ENCODE results near the gene TXNDC17.
"Not testable (repeated sequence)": the region's sequence is repeated elsewhere in the genome, so short reads cannot be mapped to it uniquely, and the experiment has no call there.

Gene TXNDC17

DNA sequence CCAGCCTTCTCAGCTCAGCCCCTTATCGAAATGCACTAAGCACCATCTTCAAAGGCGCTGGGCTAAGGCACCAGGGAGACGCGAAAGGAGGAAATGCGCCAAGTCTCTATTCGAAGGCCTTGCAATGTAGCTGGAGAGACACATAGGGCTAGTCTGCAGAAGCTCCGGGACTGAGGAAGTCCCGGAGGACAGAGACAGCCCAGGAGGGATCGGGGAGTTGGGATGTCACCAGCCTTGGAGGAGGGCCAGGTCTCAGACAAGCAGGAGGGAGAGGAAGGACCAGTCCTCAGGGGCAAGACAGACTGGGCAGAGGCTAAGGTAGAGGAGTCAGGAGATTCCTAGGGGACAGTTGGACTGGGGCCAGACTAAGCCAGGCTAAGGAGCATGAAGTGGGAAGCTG lies 19.2 kb downstream of the TXNDC17 start:
- no peak for DNase-seq

- peak in 4 of 58 donors; percentile 3 to 33 (median 20) for DNase-seq
Observed at GRCh38 chr17:6660805-6661463, 20.1 kb downstream of the TXNDC17 start.

- DNase-seq = no peak
Observed at GRCh38 chr17:6661464-6661848, 20.6 kb downstream of the TXNDC17 start.

DNA sequence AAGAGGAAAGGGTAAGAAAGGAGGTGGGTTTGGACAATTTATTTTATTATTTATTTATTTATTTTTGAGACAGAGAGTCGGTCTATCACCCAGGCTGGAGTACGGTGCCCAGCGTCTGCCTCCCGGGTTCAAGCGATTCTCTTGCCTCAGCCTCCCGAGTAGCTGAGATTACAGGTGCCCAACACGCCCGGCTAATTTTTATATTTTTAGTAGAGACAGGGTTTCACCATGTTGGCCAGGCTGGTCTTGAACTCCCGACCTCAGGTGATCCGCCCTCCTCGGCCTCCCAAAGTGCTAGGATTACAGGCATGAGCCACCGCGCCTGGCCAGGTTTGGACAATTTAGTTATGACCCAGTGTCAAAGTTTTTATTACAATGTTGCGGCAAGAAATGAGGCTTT lies 22.3 kb downstream of the TXNDC17 start:
- not testable (repeated sequence) for DNase-seq

DNA sequence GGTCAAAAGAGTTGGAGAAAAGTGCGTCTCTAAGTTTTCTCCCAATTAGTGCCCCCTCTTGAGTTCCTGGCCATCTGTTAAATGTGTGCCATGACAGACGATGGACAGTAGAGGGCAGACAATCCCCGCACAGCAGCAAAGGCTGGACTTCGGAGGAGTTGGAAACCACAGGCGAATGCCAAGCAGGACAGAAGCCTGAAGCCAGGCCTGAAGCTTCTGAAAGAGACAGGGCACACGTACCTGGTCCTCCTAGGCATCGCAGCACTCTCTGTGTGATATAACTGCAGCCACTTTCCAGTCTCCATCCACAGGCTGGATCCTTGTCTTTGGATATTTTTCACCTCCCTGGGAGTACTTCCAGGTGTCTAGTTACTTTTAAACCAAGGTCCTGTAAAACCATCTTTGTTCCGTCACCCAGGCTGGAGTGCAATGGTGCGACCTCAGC lies 25.2 kb downstream of the TXNDC17 start:
- peak in 52 of 58 donors; percentile 6 to 86 (median 52) for DNase-seq

- no peak for DNase-seq
Observed at GRCh38 chr17:6666557-6666956, 25.7 kb downstream of the TXNDC17 start.

GRCh38 chr17:6667516-6667915 lies 26.7 kb downstream of the TXNDC17 start:
- no peak for DNase-seq

DNA sequence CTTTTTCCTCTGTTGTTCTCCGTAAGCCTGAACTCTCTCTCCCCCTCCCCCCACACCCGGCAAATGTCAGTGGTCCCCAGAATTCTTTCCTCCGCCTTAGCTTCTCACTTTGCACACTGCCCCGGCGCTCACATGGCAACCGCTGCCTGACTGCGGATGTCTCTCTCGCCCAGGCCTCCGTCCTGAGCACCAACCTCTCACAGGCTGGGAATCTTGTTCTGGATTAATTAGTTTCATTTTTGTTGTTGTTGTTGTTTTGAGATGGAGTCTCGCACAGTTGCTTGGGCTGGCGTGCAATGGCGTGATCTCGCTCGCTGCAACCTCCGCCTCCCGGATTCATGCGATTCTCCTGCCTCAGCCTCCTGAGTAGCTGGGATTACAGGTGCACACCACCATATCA lies 27.4 kb downstream of the TXNDC17 start:
- DNase-seq = no peak

GRCh38 chr17:6668727-6669425 lies 28.0 kb downstream of the TXNDC17 start:
- DNase-seq = no peak

GRCh38 chr17:6669479-6670212 lies 28.8 kb downstream of the TXNDC17 start:
- no peak for DNase-seq

- no peak for DNase-seq
Observed at GRCh38 chr17:6670571-6670970, 29.7 kb downstream of the TXNDC17 start.

- no peak for DNase-seq
Observed at GRCh38 chr17:6670999-6671398, 30.1 kb downstream of the TXNDC17 start.

DNA sequence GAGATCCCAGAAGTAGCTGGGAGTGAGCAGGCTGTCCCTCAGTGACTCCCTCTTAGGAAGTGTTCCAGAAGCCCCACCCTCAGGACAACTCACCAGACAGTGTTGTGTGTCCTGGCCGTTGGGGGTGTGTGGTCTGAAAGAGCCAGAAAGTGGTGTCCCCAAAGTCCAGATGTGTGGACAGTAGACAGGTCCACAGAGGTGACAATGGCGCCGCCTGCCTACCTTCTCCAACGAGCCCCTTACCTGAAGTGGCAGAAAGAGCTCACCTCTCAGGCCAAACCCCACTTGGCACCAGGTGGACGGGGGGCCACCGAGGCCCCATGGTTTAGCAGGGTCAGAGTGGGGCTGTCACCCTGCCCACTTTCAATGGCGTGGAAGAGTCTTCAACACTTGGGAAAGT lies 30.6 kb downstream of the TXNDC17 start:
- no peak for DNase-seq

DNA sequence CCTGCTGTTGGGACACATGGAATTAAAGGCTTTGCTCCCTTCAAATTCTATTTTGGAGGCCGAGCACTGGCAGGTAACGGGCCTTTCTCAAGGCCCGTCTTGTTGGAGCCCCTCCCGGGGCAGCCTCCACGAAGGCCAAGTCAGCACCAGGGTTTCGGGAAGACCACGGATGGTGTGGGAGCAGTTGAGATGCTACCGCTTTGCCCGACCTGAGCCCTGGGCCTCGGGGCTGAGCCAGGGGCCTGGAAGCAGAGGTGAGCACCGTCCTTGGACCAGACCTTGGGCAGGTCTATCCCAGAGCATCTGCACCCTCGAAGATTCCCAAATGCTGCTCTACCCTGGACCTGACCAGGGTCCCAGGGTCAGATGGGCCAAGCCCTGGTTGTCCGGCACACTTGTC lies 33.7 kb downstream of the TXNDC17 start:
- DNase-seq = no peak

DNA sequence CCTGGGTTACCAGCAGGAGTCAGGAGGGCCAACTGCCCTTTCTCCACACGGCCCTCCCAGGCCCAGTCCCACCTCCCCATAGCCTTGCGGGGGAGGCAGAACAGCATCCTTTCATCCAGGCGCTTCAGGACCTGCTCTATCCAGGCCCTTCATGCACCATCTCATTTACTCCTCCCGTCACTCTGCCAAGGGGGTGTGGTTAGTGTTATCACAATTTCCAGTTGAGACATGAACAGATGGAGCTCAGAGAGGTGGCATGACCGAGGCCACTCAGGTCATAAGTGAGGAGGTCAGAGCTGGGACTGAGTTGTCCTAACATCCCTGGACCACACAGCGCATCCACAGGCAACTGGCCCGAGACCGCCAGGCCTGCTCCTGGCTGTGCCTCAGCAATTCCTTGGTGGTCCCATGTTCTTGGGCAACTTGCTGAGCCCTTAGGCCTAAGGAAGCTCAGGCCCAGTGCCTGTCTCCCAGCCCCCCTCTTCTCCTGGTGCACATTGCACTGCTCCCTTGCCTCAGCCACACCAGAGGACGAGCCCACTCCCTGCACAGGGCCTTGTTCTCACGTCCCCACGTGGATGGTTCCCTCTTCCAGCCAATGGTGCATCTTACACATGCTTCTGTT lies 34.5 kb downstream of the TXNDC17 start:
- no peak for DNase-seq

GRCh38 chr17:6676802-6677157 lies 35.9 kb downstream of the TXNDC17 start:
- DNase-seq = no peak

- no peak for DNase-seq
Observed at GRCh38 chr17:6677158-6677831, 36.4 kb downstream of the TXNDC17 start.

GRCh38 chr17:6677946-6678345 lies 37.1 kb downstream of the TXNDC17 start:
- no peak for DNase-seq

- DNase-seq = no peak
Observed at GRCh38 chr17:6679241-6679640, 38.4 kb downstream of the TXNDC17 start.

- DNase-seq = no peak
Observed at GRCh38 chr17:6681176-6681575, 40.3 kb downstream of the TXNDC17 start.

DNA sequence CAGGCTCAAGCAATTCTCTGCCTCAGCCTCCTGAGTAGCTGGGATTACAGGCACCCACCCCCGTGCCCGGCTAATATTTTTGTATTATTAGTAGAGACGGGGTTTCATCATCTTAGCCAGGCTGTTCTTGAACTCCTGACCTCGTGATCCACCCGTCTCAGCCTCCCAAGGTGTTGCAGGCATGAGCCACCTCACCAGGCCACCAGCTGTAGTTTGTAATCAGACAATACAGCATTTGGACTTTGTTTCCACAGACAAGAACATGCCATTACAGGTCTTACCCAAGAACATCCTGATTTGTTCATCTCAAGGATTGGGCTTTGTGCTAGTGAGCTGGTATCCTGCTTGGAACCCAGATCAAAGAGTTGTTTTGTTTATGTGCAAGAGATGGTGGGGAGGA lies 40.8 kb downstream of the TXNDC17 start:
- DNase-seq = no peak
